Measurements from ENCODE around the gene CA11. TPM values are rescaled to one million over a fixed set of nuclear protein-coding genes. Genes with fewer than 3 reads are reported as not detected.
A peak's percentile ranks its signal among the peaks of the same experiment; 100 is the strongest.
"Not testable (repeated sequence)": the region's sequence is repeated elsewhere in the genome, so short reads cannot be mapped to it uniquely, and the experiment has no call there.

The CA11 gene
- total RNA-seq, 1 donor from 2014 or later = 9.6 TPM

DNA sequence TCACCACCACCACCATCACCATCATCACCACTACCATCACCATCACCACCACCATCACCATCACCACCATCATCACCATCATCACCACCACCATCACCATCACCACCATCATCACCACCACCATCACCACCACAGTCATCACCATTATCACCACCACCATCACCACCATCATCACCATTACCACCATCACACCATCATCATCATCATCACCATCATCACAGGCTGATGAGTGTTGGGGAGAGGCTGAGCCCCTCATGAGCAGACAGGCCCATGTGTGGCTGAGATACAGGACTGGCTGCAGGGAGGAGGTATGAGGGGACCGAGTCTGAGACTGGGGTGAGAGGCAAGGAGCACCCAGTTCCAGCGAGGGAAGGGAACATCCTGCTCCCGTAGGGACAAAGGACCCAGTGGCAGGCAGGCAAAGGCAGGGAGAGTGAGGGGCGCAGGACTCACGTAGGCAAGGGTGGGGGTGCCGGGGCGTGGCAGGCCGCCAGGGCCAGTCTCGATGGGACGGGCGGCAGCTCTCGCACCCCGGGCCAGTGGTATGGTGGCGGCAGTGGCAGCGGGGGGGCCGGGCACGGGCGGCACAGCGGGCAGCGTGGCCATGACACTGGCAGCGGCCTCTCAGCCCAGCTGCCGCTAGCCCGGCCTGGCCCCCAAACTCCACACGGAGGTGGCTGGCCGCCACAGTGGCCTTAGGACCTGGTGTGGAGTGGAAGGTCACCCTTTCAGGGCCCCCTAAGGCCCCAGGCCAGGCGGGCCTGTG lies 24.1 kb upstream of the CA11 start:
- no peak for DNase-seq (ENCODE audit: low spot score)

DNA sequence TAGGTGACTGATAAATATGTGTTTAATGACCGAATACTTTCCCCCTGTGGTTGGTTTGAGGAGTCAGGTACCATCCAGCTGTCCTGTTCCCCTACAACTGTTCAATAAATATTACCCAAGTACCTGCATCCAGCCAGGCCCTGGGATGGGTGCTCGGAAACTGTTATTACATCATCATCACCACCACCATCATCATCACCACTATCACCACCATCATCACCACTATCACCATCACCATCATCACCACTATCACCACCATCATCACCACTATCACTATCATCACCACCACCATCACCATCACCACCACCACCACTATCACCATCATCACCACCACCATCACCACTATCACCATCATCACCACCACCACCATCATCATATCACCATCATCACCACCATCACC lies 22.8 kb upstream of the CA11 start:
- no peak for DNase-seq (ENCODE audit: low spot score)

DNA sequence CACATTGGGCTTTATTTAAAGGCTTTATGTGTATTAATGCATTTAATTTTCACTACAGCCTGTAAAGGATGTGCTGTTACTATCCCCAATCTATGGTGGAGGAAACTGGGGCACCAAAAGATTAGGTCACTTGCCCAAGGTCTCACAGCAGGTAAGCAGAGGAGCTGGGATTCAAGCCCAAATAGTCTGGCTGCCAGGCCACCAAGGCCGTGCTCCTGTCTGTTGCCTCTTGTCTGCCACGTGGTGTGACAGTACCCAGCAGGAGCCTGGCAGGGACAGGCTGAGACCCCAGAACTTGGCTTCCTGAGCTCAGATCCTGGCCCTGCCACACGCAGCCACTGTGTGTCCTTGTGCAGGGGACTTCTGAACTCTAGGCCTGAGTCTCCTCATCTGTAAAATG lies 22.3 kb upstream of the CA11 start:
- no peak for DNase-seq (ENCODE audit: low spot score)

DNA sequence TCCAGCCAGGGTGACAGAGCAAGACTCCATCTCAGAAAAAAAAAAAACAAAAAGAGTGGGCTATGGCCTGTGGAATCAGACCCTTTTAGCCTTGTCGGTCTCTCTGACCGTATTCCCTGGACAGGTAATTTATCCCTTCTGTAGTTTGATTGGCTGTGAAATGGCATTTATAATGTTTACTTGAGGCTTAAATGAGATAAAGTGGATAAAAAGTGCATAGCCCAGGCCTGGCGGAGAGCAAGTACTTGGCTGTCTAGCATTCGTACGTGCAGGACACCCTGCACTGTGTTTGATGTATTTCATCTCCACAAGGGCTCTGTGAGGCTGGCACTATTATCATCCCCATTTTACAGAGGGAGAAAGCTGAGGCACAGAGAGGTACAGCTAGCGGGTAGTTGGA lies 19.8 kb upstream of the CA11 start:
- no peak for DNase-seq (ENCODE audit: low spot score)

DNA sequence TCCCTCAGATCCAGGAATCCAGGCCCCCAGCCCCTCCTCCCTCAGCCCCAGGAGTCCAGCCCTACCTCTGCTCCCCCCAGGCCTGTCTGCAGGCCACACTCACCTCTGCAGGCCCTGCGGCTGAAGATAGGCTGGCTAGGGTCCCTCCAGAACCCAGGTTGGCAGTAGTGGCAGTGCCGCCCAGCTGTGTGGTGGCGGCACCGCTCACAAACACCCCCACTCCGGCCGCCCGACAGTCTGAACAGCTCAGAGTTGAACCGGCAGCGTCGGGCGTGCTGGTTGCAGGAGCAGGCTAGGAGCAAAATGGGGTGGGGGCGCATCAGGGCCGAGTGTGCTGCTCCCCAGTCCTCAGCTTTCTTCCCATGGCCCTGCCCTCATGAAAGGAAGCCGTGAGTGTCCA lies 18.5 kb upstream of the CA11 start:
- no peak for DNase-seq (ENCODE audit: low spot score)

DNA sequence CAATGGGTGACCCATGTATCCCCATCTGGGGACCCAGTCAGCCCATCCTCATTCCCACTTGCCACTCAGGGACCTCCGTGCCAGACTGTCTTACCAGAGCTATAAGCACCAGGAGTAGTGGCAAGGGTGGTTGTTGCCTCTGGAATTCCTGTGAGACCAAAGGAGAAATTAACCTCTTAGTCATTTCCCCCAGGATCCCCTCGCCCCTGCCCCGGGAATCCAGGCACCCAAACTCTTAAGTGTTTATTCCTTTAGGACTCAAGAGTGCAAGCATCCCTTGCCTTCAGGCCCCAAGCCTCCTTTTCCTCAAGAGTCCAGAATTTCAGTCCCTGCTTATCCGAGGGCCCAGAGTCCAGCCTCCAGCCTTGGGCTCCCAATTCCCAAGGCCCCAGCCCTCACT lies 17.7 kb upstream of the CA11 start:
- no peak for DNase-seq (ENCODE audit: low spot score)

DNA sequence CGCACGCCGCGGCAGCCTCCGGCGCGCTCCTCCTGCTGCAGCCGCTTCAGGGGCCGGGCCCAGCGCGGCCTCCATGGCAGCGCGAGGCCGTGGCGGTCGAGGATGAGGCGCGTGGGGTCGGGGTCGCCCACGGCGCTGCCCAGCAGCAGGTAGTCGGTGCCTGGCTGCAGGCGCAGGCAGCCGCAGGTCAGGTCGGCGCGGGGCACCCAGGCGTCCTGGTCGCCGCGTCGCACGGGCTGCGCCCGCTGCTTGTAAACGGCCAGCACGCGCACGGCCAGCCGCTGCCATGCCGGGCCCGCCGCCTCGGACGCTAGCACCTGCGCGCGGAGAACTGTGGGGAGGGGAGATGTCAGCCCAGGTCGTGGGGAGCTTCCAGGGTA lies 15.7 kb upstream of the CA11 start:
- no peak for DNase-seq (ENCODE audit: low spot score)

DNA sequence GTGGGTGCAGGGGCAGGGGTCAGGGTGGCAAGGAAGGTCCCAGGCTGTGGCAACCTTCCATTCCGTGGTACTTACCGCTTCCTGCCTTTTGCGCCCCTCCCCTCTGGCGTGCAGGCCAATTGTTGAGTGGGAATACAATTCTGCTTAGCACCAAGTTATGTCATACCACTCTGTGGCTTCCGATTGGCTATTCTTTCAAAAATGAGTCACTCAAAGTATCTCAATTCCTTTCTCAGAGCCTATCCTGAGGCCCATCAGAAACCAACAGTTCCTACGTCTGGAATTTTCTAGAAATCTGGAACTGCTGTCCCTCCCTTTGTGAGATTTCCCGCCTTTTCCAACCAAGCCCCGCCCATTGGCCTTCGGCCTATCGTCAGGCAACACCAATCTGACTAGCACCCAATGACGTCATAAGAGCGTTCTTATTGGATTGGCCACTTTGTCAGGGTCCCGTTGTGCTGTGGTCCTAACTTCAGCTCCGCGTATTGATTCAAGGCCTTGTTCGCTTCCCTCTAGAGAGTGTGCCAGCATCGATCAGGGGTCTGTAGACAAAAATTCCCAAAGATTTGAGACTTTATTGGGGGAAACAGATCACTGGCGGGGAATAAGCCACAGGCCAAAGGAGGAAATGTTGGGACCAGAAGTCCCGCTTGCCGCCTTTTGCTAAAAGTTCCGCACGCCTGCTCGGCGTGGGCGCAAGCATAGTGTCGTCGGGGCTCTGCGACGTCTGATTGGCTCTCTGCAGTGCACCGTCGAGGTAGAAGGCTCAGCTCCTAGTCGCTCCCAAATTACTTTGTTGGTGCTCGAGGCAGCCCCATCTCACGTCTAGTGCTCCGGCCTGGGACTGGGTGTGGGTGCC lies 15.1 kb upstream of the CA11 start:
- DNase-seq (ENCODE audit: low spot score) = peak; percentile 86

DNA sequence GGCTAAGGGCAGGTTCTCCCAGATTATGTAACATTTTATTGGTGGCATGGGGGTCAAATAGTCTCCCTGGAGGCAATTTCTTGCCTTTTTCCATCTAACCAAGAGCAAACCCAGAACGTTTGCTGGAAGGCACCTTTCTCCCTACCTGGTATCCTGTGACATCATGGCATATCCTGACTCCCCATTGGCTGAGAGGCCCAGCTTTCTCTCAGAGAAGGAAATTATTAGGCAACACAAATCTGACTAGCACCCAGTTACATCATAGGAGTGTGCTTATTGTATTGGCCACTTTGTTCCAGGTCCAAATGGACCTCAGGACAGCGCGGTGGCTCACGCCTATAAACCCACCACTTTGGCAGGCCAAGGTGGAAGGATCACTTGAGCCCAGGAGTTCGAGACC lies 13.8 kb upstream of the CA11 start:
- no peak for DNase-seq (ENCODE audit: low spot score)

DNA sequence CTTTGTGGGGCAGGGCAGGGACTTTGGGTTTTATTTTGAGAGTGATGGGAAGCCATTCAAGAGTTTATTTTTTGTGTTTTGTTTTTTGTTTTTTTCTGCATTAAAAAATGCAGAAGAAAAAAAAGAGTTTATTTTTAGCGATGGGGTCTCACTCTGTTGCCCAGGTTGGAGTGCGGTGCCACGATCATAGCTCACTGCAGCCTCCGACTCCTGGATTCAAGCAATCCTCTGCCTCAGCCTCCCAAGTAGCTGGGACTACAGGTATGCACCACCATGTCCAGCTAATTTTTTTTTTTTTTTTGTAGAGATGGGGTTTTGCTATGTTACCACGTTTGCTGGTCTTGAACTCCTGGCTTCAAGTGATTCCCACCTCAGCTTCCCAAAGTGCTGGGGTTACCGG lies 12.5 kb upstream of the CA11 start:
- no peak for DNase-seq (ENCODE audit: low spot score)

DNA sequence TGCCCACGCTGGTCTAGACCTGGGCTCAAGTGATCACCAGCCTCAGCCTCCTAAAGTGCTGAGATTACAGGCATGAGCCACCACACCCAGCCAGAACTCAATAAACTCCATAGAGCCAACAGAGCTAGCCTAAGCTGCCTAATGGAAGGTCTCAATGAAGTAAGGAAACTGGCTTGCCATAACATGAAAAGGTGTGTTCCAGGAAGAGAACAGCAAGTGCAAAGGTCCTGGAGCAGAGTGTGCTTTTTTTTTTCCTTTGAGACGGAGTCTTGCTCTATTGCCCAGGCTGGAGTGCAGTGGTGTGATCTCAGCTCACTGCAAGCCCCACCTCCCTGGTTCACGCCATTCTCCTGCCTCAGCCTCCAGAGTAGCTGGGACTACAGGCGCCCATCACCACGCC lies 11.8 kb upstream of the CA11 start:
- DNase-seq (ENCODE audit: low spot score) = not testable (repeated sequence)

DNA sequence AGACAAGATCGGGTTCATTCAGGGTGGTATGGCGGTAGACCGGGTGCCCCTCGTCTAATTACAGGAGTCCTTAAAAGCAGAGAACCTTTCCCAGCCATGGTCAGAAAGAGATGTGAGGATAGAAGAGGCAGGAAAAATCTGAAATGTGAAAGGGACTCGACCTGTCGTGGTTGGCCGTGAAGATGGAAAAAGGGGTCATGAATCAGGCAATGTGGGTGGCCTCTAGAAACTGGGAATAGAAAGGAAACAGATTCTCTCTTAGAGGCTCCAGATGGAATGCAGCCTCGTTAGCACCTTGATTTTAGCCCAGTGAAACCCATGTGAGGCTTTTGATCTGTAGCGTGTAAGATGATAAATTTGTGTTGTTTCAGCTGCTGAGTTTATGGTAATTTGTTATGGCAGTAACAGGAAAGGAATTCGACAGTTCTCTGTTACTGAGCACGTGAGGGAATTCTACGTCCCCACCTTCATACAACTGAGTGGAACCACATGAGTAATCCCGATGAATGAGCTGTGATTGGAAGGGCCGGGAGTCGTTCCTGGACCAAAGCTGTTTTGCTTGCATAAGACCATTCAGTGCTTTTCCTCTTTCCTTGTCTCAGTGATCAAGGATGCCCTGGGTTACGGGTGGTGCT lies 11.0 kb upstream of the CA11 start:
- DNase-seq (ENCODE audit: low spot score) = no peak

DNA sequence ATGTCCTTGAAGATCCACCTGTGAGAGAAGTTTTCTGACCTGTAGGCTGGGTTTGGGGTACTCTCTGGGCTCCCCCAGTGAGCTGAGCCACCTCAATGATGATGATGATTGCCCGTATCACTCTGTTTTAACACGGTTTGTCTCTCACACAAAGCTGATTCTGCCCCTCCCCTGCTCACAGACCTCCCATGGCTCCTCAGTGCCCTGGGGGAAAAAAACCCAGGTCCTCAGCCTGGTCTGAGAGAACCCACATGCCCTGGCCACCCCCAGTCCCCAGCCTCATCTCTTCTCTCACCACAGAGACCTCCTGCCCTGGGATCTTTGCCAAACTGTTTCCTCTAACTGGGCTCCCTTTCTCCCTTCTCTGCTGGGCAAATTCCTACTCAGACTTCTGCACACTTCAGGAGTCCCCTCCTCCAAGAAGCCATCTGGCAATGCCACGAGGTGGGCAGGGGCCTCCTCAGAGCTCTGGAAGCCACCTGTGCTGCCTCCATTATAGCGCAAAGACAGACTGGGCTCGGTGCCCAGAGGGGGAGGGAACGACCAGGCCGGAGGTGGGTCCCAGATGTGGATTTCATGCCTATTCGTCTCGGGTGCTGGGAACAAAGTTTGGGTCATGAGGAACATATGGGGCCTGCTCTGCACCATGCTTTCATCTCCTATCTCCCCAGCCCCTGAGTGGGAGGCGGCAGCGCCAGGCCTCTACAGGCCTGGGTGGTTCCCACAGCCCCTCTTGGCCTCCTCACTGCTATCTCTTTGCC lies 8.5 kb upstream of the CA11 start:
- no peak for DNase-seq (ENCODE audit: low spot score)

DNA sequence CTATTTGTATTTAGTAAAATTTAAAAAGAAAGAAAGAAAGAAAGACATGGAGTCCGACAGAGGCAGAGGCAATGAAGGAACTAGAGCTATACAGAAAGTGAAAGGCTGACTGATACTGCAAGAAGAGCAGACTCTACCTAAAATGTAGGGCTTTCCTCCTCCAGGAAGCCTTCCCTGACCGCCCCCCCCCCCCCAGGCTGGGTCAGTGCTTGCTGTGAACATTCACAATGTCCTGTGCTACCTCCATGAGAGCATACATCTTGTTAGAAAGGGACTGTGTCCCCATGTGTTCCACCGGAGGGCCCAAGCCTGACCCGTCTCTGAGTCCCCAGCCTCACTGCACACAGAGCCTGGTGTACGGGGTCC lies 5.7 kb upstream of the CA11 start:
- DNase-seq (ENCODE audit: low spot score) = no peak

DNA sequence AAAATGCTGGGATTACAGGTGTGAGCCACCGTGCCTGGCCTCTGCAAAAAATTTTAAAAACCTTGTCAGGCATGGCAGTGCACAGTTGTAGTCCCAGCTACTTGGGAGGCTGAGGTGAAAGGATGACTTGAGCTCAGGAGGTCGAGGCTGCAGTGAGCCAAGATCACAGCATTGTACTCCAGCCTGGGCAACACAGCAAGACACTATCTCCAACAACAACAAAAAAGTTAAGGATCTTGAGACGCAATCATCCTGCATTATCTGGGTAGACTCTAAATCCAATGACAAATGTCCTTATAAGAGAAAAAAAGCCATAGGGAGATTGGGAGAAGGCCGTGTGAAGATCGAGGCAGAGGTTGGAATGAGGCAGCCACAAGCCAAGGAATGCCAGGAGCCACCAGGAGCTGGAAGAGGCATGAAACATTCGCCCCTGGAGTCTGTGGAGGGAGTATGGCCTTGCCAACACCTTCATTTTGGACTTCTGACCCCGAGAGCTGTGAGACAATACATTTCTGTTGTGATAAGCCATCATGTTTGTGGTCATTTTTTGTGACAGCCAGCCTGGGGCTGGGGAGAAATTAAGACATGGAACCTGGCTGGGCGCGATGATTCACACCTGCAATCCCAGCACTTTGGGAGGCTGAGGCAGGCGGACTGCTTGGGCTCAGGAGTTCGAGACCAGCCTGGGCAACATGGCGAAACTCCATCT lies 5.1 kb upstream of the CA11 start:
- DNase-seq (ENCODE audit: low spot score) = no peak

DNA sequence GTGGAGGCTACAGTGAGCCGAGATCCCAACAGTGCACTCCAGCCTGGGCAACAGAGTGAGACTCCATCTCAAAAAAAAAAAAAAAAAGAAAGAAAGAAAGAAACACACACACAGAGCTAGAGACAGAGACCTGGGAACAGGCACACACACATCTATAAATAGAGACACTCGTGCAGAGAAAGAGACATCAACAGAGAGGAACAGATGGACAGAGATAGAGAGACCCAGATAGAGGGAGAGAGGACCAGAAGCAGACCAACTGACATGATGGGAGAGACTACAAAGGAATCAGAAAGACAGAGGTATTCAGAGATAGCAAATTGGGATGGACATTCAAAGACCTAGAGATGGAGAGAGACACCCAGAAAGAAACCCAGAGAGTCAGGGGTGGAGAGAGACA lies 2.1 kb upstream of the CA11 start:
- DNase-seq (ENCODE audit: low spot score) = no peak

DNA sequence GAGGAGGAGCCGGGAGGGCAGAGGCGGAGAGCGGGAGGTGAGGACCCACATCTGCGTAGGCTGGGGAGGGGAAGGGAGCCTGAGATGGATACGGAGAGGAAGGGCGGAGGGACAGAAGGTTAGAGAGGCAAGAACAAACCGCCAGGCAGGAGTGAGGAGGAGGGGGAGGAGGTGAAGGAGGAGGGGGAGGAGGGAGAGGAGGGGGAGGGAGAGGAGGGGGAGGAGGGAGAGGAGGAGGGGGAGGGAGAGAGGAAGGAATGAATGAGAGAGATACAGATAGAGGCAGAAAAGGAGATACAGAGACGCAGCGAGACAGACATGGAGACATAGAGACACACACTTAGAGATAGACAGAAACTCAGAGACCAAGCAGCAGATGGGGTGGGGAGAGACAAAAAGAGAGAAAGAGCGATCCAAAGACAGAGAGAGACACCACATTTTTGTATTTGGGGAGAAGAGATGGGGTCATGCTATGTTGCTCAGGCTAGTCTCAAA lies 782 bp upstream of the CA11 start:
- no peak for DNase-seq (ENCODE audit: low spot score)

DNA sequence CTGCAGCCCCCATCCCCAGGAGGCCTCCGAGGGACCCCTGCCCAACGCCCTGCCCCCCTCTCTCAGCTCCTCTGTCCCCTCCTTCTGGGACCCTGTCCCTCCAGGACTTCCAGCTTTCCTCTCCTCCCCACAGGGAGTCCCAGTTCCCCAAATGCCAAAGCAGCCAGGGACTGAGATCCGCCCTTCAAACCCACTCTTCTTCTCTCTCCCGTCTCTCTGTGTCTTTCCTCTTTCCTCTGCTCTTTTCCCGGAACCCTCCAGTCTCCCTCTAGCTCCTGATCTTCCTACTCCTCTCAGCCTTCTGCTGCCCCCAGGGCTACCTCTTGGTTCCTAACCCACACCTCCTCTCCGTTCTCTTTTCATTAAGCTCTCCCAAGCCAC lies 377 bp downstream of the CA11 start:
- no peak for DNase-seq (ENCODE audit: low spot score)

DNA sequence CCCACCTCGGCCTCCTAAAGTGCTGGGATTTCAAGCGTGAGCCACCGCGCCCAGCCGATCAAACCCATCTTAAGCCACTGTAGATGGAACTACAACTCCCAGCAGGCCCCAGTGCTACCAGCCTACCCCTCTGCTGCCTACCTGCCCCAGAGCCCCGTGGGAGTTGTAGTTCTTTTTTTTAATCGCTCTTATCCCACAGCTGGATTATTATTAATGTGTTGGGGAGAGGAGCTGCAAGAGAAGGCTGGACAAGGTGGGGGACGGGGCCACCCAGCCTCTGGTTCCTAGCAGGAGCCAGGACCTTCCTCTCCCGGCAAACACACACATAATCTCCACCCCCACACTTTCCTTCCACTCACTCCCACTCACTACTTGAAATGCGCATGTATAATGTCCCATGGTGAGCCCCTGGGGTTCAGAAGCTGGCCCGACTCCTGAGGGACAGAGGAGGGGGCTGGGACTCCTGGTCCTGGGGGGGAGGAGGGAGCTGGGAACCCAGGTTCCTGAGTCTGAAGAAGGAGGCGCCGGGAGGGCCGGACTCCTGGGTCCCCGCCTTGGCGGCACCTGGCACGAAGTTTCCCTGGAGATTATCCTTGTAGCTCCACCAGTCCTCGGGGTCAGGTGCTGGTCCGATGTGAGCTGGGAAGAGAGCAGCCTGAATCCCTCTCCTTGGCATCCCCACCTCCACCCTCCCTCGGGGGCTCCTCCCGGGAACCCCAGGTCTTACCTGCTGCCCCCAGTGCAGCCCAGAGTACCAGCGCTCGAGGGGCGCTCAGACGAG lies 958 bp downstream of the CA11 start:
- peak; percentile 82 for DNase-seq (ENCODE audit: low spot score)

DNA sequence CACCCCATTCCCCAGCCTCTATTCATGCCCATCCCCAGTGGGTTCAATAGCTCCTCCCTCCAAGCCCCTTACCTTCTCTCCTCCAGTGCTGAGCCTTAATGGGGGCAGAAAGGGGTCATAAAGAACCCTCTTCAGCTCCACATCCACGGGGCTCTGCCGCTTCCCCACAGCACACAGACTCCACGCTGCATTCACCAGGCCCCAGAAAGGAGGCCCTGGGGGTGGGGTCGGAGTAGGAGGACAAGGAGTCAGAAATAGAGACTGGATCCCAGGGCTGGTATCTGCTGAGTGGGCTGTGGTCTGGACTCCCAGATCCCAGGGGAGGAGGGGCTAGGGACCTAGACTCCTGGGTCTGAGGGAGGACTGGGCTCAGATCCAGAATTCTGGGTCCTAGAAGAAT lies 1.6 kb downstream of the CA11 start:
- no peak for DNase-seq (ENCODE audit: low spot score)

DNA sequence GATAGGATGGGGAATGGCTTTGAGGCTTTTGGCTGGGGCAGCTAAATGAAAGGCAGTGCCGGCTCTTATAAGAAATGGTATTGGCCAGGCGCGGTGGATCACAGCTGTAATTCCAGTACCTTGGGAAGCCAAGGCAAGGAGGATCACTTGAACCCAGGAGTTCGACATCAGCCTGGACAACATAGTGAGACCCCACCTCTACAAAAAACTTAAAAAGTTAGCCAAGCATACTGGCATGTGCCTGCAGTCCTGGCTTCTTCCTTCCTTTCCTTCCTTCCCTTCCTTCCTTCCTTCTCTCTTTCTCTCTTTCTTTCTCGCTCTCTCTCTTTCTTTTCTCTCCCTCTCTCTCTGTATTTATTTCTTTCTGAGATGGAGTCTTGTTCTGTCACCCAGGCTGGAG lies 3.1 kb downstream of the CA11 start:
- no peak for DNase-seq (ENCODE audit: low spot score)
